ENCODE measurements around the gene PRTG. TPM values are rescaled to one million over a fixed set of nuclear protein-coding genes. Genes with fewer than 3 reads are reported as not detected.
"Not testable (repeated sequence)": the region's sequence is repeated elsewhere in the genome, so short reads cannot be mapped to it uniquely, and the experiment has no call there.

Gene PRTG
- total RNA-seq, 1 donor, result 0.27 TPM

DNA sequence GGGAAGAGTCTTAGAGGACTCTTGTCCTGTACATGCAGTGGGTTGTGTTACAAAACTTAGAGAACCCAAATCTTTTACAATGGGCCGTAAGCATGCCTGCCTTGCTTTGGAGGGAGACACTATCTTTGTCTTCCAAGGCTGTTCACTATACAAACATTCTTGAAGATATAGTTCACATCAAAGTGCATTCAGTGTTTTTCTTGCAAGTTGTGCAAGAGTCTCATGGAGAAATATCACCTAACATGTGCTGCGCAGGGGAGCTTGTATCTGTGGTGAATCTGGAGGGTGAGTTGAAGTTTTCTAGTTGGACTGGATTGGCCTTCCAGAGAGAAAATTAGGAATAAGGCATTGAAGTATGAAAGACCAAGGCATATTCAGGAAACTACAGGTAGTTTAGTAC lies 7.8 kb upstream of the PRTG start:
- no peak for DNase-seq (ENCODE audit: low read depth in 2 of 3, low spot score in 2 of 3)

GRCh38 chr15:55743729-55744655 lies 1.0 kb upstream of the PRTG start:
- DNase-seq (ENCODE audit: low read depth in 2 of 3, low spot score in 2 of 3), result peak in 1 of 3 donors; percentile 5

- peak in 2 of 3 donors; percentile 50 to 58 for DNase-seq (ENCODE audit: low read depth in 2 of 3, low spot score in 2 of 3)
Measured at GRCh38 chr15:55742498-55742926, 440 bp downstream of the PRTG start.

GRCh38 chr15:55741833-55742497 lies 987 bp downstream of the PRTG start:
- DNase-seq (ENCODE audit: low read depth in 2 of 3, low spot score in 2 of 3), result peak in 2 of 3 donors; percentile 23 to 37

- peak in 2 of 3 donors; percentile 18 to 27 for DNase-seq (ENCODE audit: low read depth in 2 of 3, low spot score in 2 of 3)
Measured at GRCh38 chr15:55740981-55741832, 1.7 kb downstream of the PRTG start.

DNA sequence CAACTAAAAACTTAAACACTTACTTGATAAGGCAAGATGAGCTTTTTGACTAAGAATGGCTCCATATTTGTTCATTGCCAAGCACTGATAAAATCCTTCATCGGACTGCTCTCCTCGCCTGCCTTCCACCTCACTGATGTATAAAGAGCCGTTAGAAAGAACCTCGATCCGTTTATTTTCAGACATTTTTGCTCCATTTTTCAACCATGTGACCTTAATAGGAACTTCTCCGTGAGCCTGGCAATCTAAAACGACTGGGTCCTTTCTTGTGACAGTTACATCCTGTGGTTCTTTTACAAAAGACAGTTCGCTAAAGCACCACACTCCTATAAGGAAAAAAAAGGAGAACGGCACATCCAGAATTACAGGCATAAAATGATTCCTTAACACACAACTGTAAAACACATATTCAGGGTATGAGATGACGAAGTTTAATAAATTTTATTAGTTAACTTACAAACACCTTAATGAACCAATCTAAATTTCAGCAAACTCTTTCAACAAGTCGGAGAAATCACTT lies 2.5 kb downstream of the PRTG start:
- DNase-seq (ENCODE audit: low read depth in 2 of 3, low spot score in 2 of 3), result peak in 2 of 3 donors; percentile 9 to 24

GRCh38 chr15:55739641-55740040 lies 3.3 kb downstream of the PRTG start:
- no peak for DNase-seq (ENCODE audit: low read depth in 2 of 3, low spot score in 2 of 3)

DNA sequence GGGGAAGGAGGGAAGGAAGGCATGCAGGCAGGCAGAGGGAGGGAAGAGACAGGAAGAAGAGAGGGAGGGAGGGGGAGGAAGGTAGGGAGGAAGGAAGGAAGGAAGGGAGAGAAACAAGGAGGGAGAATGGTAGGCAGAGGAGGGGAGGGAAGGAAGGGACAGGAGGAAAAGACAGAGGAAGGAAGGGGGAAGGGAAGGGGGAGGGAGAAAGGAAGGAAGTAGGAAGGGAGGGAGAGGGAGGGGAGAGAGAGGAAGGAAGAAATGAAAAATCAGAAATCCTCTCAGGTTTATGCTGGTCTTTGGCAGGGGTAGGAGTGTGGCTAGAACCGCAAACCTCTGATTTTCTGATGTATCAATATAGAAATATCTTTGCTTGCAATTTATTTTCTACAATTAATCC lies 4.2 kb downstream of the PRTG start:
- DNase-seq (ENCODE audit: low read depth in 2 of 3, low spot score in 2 of 3), result no peak

DNA sequence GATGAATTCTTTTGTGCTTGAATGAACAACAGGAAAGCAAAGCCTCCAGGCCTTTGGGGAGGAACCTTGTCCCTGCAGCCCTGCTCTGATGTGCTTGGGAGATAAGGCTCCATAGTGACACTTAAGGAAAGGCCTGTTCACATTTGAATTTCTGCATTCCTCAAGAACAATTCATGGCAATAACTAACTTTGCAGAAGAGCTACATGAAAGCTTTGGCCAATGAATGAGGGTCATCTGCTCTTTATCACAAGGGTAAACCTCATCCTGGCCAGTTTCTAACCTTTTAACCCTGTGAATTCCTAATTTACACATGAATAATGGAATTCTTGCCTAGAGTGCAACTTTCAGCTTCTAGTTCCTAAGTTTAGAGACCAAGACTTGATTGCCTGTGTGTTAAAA lies 5.6 kb downstream of the PRTG start:
- DNase-seq (ENCODE audit: low read depth in 2 of 3, low spot score in 2 of 3), result no peak

DNA sequence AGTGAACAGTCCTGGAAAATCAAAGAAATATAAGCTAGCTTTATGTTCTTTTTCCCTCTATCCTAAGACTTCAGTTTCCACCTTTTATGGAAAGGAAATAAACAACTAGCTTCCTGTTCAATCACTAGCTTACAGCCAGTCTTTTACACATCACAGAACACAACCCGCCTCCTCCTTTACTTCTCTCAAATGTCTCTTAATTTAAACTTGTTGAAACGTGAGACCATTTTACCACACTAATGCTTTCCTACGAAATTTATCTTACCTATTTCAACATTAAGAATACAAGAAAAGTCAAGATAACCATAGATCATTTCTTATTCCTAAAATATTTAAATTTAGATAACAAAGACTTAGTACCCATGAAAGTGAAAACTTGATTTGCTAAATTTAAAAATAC lies 6.2 kb downstream of the PRTG start:
- no peak for DNase-seq (ENCODE audit: low read depth in 2 of 3, low spot score in 2 of 3)

DNA sequence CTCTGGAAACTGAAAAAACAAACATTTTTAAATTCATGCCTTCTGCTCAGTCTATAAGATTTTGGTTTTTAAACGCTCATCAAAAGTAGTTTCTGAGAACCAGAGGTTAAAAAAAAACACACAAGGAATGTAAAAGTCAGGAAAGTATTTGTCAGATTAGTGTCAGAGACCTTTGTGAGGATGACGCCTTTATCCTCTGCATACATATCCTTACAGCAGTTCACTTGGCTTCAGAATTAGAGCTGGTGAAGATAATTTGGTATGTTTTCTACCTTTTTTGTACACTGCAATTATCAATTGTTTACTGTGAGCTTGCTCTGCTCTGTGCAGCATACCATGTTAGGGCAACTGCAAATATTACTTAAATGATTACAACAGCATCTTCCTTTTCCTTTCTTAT lies 8.3 kb downstream of the PRTG start:
- no peak for DNase-seq (ENCODE audit: low read depth in 2 of 3, low spot score in 2 of 3)

DNA sequence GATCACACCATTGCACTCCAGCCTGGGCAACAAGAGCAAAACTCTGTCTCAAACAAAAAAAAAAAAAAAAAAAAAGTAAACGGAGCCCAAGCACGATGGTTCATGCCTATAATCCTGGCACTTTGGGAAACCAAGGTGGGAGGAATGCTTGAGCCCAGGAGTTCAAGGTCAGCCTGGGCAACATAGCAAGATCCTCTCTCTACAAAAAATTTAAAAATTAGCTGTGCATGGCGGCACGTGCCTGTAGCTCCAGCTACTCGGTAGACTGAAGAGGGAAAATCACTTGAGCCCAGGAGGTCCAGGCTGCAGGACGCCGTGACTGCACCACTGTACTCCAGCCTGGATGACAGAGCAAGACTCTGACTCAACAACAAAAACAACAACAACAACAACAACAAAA lies 9.5 kb downstream of the PRTG start:
- DNase-seq (ENCODE audit: low read depth in 2 of 3, low spot score in 2 of 3), result not testable (repeated sequence)

GRCh38 chr15:55721554-55722185 lies 21.3 kb downstream of the PRTG start:
- DNase-seq (ENCODE audit: low read depth in 2 of 3, low spot score in 2 of 3), result no peak

GRCh38 chr15:55715355-55716076 lies 27.4 kb downstream of the PRTG start:
- no peak for DNase-seq (ENCODE audit: low read depth in 2 of 3, low spot score in 2 of 3)

DNA sequence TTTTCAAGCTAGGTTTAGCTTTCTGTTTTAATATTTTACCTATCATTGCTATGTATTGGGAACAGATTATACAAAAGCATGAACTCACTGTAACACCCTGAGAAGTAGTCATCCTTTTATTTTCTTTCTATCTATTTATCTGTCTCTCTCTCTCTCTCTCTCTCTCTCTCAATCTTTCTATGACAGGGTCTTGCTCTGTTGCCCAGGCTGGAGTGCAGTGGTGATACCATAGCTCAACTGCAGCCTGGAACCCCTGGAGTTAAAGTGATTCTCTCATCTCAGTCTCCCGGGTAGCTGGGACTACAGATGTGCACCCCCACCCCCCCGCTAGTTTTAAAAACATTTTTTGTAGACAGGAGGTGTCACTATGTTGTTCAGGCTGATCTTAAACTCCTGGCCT lies 28.9 kb downstream of the PRTG start:
- no peak for DNase-seq (ENCODE audit: low read depth in 2 of 3, low spot score in 2 of 3)

- DNase-seq (ENCODE audit: low read depth in 2 of 3, low spot score in 2 of 3), result no peak
Measured at GRCh38 chr15:55712363-55712762, 30.6 kb downstream of the PRTG start.

DNA sequence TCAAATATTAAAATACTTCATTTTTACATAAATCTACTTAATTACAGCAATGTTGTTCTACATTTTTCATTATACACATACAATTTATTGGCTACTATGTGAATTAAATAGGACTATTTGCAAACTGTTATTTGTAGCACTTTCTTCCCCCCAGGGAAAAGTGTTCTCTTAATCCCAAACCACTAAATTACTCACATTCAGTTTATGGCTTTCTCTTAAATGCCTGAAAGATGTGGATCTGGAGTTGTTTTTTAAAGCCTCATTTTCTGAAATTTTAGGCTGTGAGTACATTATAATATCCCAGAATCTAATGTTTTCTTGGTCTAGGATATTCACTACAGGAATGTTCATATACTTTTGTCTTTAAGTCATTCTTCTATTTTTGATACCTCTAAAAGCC lies 32.7 kb downstream of the PRTG start:
- DNase-seq (ENCODE audit: low read depth in 2 of 3, low spot score in 2 of 3), result no peak

- no peak for DNase-seq (ENCODE audit: low read depth in 2 of 3, low spot score in 2 of 3)
Measured at GRCh38 chr15:55709458-55709857, 33.5 kb downstream of the PRTG start.

- no peak for DNase-seq (ENCODE audit: low read depth in 2 of 3, low spot score in 2 of 3)
Measured at GRCh38 chr15:55708720-55709119, 34.2 kb downstream of the PRTG start.

GRCh38 chr15:55707951-55708350 lies 35.0 kb downstream of the PRTG start:
- DNase-seq (ENCODE audit: low read depth in 2 of 3, low spot score in 2 of 3), result no peak

All from hematopoietic multipotent progenitor cell (in vitro differentiated cells).